WTC11 (cell line): Measurements from ENCODE around the gene LBX1. TPM values are rescaled to one million over a fixed set of nuclear protein-coding genes. Genes with fewer than 3 reads are reported as not detected.

Source experiments
- ATAC-seq: fragments of 200-7000 bp; cut with Tn5 transposase; 2 replicates; pipeline ENCODE4 v1.10.0; 2021; ENCODE audit warnings: mild to moderate bottlenecking, moderate library complexity
- CTCF ChIA-PET: fragments of 300-600 bp; sonication (Branson Sonifier 250); formaldehyde crosslinking; loops from one replicate; lab custom pipeline; 2021; ENCODE audit warnings: antibody characterized with exemption; lab: Charles Lee
- POLR2A ChIA-PET: fragments of 350-600 bp; sonication (Branson Sonifier 250); formaldehyde crosslinking; loops from one replicate; lab custom pipeline; 2021; ENCODE audit warnings: antibody characterized with exemption; lab: Charles Lee
- DNase-seq: peaks from one replicate; pipeline ENCODE4 v3.0.0; 2021; ENCODE audit warnings: low spot score
- H3K27ac Mint-ChIP-seq: 2 replicates; pipeline ENCODE4 v1.8.0; 2021; ENCODE audit warnings: mixed read lengths
- H3K27me3 Mint-ChIP-seq: 2 replicates; pipeline ENCODE4 v1.8.0; 2021; ENCODE audit warnings: low read depth, mild to moderate bottlenecking, moderate library complexity, mixed read lengths
- H3K36me3 Mint-ChIP-seq: 2 replicates; pipeline ENCODE4 v1.8.0; 2021; ENCODE audit warnings: mixed read lengths
- H3K4me1 Mint-ChIP-seq: 2 replicates; pipeline ENCODE4 v1.8.0; 2022; ENCODE audit warnings: mixed read lengths
- H3K4me3 Mint-ChIP-seq: 2 replicates; pipeline ENCODE4 v1.8.0; 2021; ENCODE audit warnings: mild to moderate bottlenecking, moderate library complexity, mixed read lengths
- H3K9me3 Mint-ChIP-seq: 2 replicates; pipeline ENCODE4 v1.8.0; 2021; ENCODE audit warnings: mixed read lengths
- CTCF ChIP-seq: fragments of 200-600 bp; IDR thresholded peaks from 2 replicates; pipeline ENCODE4 v1.8.0; 2022; ENCODE audit warnings: antibody characterized with exemption
- FOXJ3 ChIP-seq: sonication (generic); formaldehyde crosslinking; IDR thresholded peaks from 2 replicates; pipeline ENCODE4 v1.9.0; 2021; ENCODE audit warnings: missing genetic modification reagents, mild to moderate bottlenecking, borderline replicate concordance
- FOXP4 ChIP-seq: sonication (generic); formaldehyde crosslinking; IDR thresholded peaks from 2 replicates; pipeline ENCODE4 v1.8.0; 2022; ENCODE audit warnings: mild to moderate bottlenecking, missing genetic modification reagents
- PRDM15 ChIP-seq: sonication (generic); formaldehyde crosslinking; IDR thresholded peaks from 2 replicates; pipeline ENCODE4 v1.8.0; 2022; ENCODE audit warnings: missing genetic modification reagents
- TCF7 ChIP-seq: sonication (generic); formaldehyde crosslinking; IDR thresholded peaks from 2 replicates; pipeline ENCODE4 v1.8.0; 2022; ENCODE audit warnings: mild to moderate bottlenecking, low read depth, missing genetic modification reagents, moderate library complexity
- ZNF281 ChIP-seq: sonication (generic); formaldehyde crosslinking; IDR thresholded peaks from 2 replicates; pipeline ENCODE4 v1.8.0; 2023; ENCODE audit warnings: mild to moderate bottlenecking, missing genetic modification reagents
- total RNA-seq: library from RNA; stranded (reverse); gene quantifications from 3 replicates; pipeline ENCODE4 v1.2.3, GENCODE V29; 2021

The LBX1 gene
- total RNA-seq, 1 experiment from 2014 or later, result not detected

GRCh38 chr10:101228966-101229265, 347 bp downstream of the LBX1 start (continued):
- TF ChIP-seq CTCF, result no peak
- no peak for TF ChIP-seq ZNF281
- no peak for TF ChIP-seq FOXP4

- 0 out of 2 replicates have a peak, but pooled peaks have one; percentile 22 for TF ChIP-seq TCF7
- TF ChIP-seq FOXJ3, result no peak
- ATAC-seq, result peak; percentile 29
- ChIA-PET CTCF (interaction anchor here (0.5 to 4.1 kb wide), 7 partner anchors 8 to 179 kb away, joined by 3 to 31 read pairs (median 6); no protein-coding TSS in a partner anchor), POLR2A (no interaction called here)
- no peak overlapping the region for H3K27ac Mint-ChIP-seq
- H3K9me3 Mint-ChIP-seq, result no peaks in the 10 kb centered on the region
- no peaks in the 10 kb centered on the region for H3K36me3 Mint-ChIP-seq
- DNase-seq, result peak; percentile 58
- H3K27me3 Mint-ChIP-seq, result peaks cover 96% of the 10 kb centered on the region
- H3K4me1 Mint-ChIP-seq, result peaks cover 44% of the 10 kb centered on the region
- H3K4me3 Mint-ChIP-seq, result no peak overlapping the region
These were observed 904 bp downstream of the LBX1 start for GRCh38 chr10:101228153-101228965.

GRCh38 chr10:101227429-101228152, 1.7 kb downstream of the LBX1 start:
- H3K9me3 Mint-ChIP-seq, result no peaks in the 10 kb centered on the region
- no peaks in the 10 kb centered on the region for H3K36me3 Mint-ChIP-seq
- no peak for ATAC-seq
- H3K27ac Mint-ChIP-seq, result no peak overlapping the region
- DNase-seq, result no peak
- ChIA-PET POLR2A (no interaction called here), CTCF (interaction anchor here (0.5 to 4.1 kb wide), 9 partner anchors 9 to 178 kb away, joined by 3 to 31 read pairs (median 6); no protein-coding TSS in a partner anchor)
- peak; percentile 8; the same call in 1 of the 2 replicates for TF ChIP-seq PRDM15
- TF ChIP-seq CTCF, result no peak
- peak overlapping the region; percentile 22 for H3K4me3 Mint-ChIP-seq
- H3K4me1 Mint-ChIP-seq, result peaks cover 50% of the 10 kb centered on the region
- peaks cover 96% of the 10 kb centered on the region for H3K27me3 Mint-ChIP-seq
